LoVo (cell line): ENCODE results near the gene CAMK1D.

Experiments used
- DNase-seq: peaks from one replicate; pipeline ENCODE4 v3.0.0-alpha.2; 2016; ENCODE audit warnings: low spot score

Gene CAMK1D

GRCh38 chr10:12561307-12561706 lies 212.0 kb downstream of the CAMK1D start:
- DNase-seq, result no peak

- DNase-seq, result no peak
These were observed 212.4 kb downstream of the CAMK1D start for GRCh38 chr10:12561720-12562119.

- DNase-seq, result no peak
These were observed 214.1 kb downstream of the CAMK1D start for GRCh38 chr10:12563489-12563888.

- no peak for DNase-seq
These were observed 214.8 kb downstream of the CAMK1D start for GRCh38 chr10:12564173-12564572.

- no peak for DNase-seq
These were observed 217.1 kb downstream of the CAMK1D start for GRCh38 chr10:12566161-12567115.

- DNase-seq, result no peak
These were observed 219.2 kb downstream of the CAMK1D start for GRCh38 chr10:12568391-12569009.

- DNase-seq, result no peak
These were observed 222.9 kb downstream of the CAMK1D start for GRCh38 chr10:12572281-12572680.

GRCh38 chr10:12577610-12578009 lies 228.3 kb downstream of the CAMK1D start:
- DNase-seq, result no peak

GRCh38 chr10:12579954-12580858 lies 230.9 kb downstream of the CAMK1D start:
- DNase-seq, result no peak

- no peak for DNase-seq
These were observed 234.7 kb downstream of the CAMK1D start for GRCh38 chr10:12583891-12584595.

- no peak for DNase-seq
These were observed 237.4 kb downstream of the CAMK1D start for GRCh38 chr10:12586741-12587140.

- no peak for DNase-seq
These were observed 238.1 kb downstream of the CAMK1D start for GRCh38 chr10:12587451-12587888.

- DNase-seq, result no peak
These were observed 238.9 kb downstream of the CAMK1D start for GRCh38 chr10:12588091-12588860.

- no peak for DNase-seq
These were observed 239.9 kb downstream of the CAMK1D start for GRCh38 chr10:12589291-12589690.

GRCh38 chr10:12589791-12590190 lies 240.4 kb downstream of the CAMK1D start:
- no peak for DNase-seq

- no peak for DNase-seq
These were observed 241.6 kb downstream of the CAMK1D start for GRCh38 chr10:12590675-12591659.

- no peak for DNase-seq
These were observed 243.6 kb downstream of the CAMK1D start for GRCh38 chr10:12592967-12593366.

GRCh38 chr10:12594448-12594944 lies 245.1 kb downstream of the CAMK1D start:
- DNase-seq, result no peak

GRCh38 chr10:12595936-12596576 lies 246.7 kb downstream of the CAMK1D start:
- DNase-seq, result no peak
